HEK293T (cell line): ENCODE measurements around the gene KLF7.

ENCODE experiments used
- HDGF ChIP-seq: fragments of 450-650 bp; IDR thresholded peaks from 2 replicates; pipeline ENCODE4 v1.6.1; 2017; ENCODE audit warnings: antibody characterized with exemption, borderline replicate concordance
- TARDBP ChIP-seq: fragments of 450-650 bp; IDR thresholded peaks from 2 replicates; pipeline ENCODE4 v1.6.1; 2016

- TF ChIP-seq TARDBP (no peak), HDGF (no peak)
Observed at GRCh38 chr2:207150284-207150683, 15.5 kb downstream of the KLF7 start.
